NCI-H1436 (cell line): Measurements from ENCODE around the gene SCN11A.

Source experiments
- DNase-seq: peaks from one replicate; lab custom pipeline; 2025; lab: John Stamatoyannopoulos, UW

The SCN11A gene

GRCh38 chr3:39051649-39052561 lies at the start of gene SCN11A, which contains the start of gene WDR48:
TSS of gene SCN11A (minus strand) at chr3:39051944. CDS start at chr3:38950362, 101,582 bp downstream.
TSS of gene WDR48 (plus strand) at chr3:39052016. CDS start at chr3:39052026, 10 bp downstream.
- peak; percentile 67 for DNase-seq

- no peak for DNase-seq
These were observed 49.4 kb upstream of the SCN11A start for GRCh38 chr3:39101022-39101689.

- no peak for DNase-seq
These were observed 48.7 kb upstream of the SCN11A start for GRCh38 chr3:39100500-39100886.

GRCh38 chr3:39099738-39100499 lies 48.2 kb upstream of the SCN11A start:
- no peak for DNase-seq

- DNase-seq = no peak
These were observed 47.5 kb upstream of the SCN11A start for GRCh38 chr3:39099242-39099641.

GRCh38 chr3:39098473-39099000 lies 46.8 kb upstream of the SCN11A start:
- no peak for DNase-seq

- no peak for DNase-seq
These were observed 46.1 kb upstream of the SCN11A start for GRCh38 chr3:39097716-39098472.

GRCh38 chr3:39096775-39097174 lies 45.0 kb upstream of the SCN11A start:
- no peak for DNase-seq

GRCh38 chr3:39095778-39096177 lies 44.0 kb upstream of the SCN11A start:
- DNase-seq = no peak

GRCh38 chr3:39094851-39095677 lies 43.3 kb upstream of the SCN11A start:
- DNase-seq = no peak

- no peak for DNase-seq
These were observed 39.2 kb upstream of the SCN11A start for GRCh38 chr3:39090922-39091321.

- DNase-seq = no peak
These were observed 37.1 kb upstream of the SCN11A start for GRCh38 chr3:39088889-39089288.

GRCh38 chr3:39088456-39088855 lies 36.7 kb upstream of the SCN11A start:
- DNase-seq = no peak

- no peak for DNase-seq
These were observed 34.4 kb upstream of the SCN11A start for GRCh38 chr3:39086144-39086543.

- DNase-seq = no peak
These were observed 31.0 kb upstream of the SCN11A start for GRCh38 chr3:39082666-39083313.

GRCh38 chr3:39080026-39080425 lies 28.3 kb upstream of the SCN11A start:
- DNase-seq = no peak

GRCh38 chr3:39079530-39079929 lies 27.8 kb upstream of the SCN11A start:
- DNase-seq = no peak

- DNase-seq = no peak
These were observed 24.2 kb upstream of the SCN11A start for GRCh38 chr3:39075910-39076309.

GRCh38 chr3:39068556-39068955 lies 16.8 kb upstream of the SCN11A start:
- no peak for DNase-seq

GRCh38 chr3:39067286-39067685 lies 15.5 kb upstream of the SCN11A start:
- DNase-seq = no peak
